GM21825 (cell line): Measurements from ENCODE around the gene DNASE2.

Experiments
- ATAC-seq: cut with Tn5 transposase; IDR thresholded peaks from one replicate; pipeline ENCODE4 v1.9.1; 2021; ENCODE audit warnings: mild to moderate bottlenecking, moderate library complexity; ENCODE audit not compliant: unreplicated experiment

The DNASE2 gene

DNA sequence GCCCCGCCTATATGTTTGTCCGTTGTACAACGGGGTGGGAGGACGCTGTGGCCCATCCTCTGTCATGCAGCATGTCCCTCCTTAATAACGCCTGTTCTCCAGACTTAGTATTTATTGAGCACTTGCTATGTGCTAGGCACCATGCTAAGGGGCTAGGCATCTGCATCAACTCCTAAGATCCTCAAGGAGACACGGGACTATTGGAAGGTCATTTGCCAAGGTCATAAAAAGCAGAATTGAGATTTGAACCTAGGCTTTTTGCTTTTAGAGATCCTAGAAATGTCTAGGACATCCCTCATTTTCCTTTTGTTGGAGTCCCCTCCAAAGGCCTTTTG lies 44.8 kb downstream of the DNASE2 start:
- no peak for ATAC-seq

DNA sequence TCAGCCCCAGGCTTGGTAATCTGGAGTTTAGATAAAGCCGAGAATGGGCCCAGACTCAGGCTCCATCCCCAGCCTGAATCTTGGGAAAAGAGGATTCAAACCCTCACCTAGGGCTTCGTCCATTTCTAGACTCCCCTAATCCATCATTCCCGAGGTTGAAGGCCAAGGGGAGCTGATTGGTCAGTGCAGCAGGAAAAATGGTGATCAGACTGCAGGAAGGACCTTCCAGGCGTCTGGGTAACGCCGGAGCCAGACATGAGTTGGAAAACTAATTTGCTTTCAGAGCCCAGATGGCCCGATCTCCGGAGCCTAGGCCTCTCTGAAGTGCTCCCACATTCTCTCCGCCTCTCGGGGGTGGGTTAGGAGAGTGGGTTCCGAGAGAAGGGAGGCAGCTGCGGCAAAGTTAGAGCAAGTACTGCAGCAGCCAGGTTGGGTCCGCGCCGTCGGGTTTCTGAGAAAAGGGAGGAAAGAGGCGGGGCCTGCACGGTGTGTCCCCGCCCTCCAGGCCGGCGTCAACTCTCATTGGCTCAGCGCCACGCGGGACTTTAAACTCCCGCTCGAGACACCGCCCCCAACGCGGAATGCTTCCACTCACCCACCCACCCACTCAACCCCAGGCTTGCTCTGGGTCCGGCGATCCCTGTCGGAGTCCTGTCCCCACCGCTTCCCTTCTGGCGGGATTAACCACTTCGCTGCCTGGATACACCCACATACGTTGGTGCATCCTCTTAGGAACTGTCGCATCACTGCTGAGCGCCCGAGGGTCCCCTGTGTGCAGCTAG lies 46.1 kb downstream of the DNASE2 start:
- no peak for ATAC-seq

DNA sequence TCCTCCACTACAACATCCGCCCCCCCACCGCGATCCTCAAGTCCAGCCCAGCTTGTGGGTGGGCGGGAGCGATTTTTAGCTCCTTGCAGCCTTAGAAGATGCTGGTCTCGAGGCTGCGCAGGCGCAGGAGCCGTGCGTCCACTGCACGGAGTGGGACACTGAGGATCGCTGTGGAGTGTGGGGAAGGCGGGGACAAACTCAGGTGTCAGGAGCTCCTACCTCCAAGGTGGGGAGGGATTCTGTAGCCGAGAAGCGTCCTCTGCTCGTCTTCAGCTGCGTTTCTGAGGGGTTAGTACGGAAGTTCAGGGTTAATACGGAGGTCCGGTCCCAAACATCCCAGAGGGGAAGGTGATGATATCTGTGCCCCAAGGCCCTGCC lies 46.7 kb downstream of the DNASE2 start, which contains the start of gene RTBDN:
Gene RTBDN, minus strand, starts transcription at position 14 of the 378 bp plus-strand sequence. CDS start 4,600 bp downstream, outside the sequence.
- no peak for ATAC-seq

DNA sequence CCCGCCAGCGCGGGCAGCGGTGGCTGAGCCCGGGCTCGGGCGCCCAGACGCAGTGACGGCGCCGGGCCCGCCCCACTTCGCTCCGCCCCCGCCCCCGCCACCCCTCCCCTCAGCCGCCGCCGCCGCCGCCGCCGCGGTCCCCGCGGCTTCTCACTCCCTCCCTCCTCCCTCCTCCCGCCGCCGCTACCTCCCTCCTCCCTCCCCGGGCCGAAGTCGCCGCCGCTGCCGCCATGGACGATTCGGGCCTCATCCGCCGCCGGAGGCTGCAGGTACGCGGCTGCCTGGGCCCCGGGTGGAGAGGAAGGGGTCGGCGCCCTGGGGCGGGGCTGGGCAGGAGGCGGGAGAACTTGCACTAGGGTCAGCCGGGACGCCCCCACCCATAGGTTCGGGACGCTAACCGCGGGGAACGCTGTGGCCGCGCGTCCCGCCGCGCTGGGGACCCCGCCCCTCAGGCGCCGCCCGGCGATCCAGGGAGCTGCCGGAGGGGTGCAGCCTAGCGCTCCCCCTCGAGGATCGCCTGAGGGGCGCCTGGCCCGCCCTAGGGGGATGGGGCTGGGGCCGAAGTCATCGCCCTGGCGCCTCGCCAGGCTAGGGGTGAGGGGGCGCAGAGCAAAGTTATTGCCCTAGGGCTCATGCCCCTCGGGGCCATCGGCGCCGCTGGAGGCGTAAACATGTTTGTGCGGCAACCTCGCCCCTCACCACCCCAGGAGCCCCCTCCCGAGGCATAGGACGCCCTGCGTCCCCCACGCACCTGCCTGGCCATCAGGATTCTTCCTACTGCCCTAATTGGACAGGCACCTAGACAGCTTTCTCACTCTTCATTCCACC lies 47.3 kb downstream of the DNASE2 start:
- no peak for ATAC-seq

DNA sequence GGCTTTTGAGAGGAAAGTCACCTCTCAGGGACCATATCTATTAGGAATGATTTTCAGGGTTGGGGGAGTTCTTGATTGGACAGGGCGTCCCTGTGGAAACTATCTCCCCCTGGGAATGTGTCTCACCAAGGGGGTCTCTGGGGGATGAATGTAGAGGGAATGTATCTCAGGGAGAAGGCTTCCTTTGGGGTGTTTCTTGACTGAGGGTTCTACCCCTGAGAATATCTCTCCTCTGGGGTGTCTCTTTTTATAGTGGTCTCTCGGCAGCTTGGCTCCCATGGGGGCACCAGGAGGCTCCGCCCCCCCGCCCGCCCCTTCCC lies 47.9 kb downstream of the DNASE2 start:
- ATAC-seq = no peak

DNA sequence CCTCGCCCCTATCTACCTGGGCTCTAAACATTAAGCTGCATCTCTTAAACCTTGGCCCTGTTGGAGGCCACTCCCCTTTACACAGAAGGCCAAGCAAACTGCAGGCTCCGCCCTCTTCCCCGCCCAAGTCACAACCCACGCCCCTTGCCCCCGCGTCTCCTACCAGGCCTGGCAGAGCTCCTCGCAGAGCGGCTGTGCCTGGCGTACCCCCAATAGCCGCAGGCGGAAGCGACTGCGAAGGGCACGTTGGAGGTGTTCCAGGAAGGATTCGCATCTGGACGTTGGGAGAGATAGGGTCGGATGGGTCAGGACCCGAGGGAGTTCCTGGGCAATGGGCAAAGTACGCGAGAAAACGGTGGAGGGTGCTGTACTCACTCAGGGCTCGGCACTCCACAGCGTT lies 52.8 kb downstream of the DNASE2 start:
- ATAC-seq = no peak

DNA sequence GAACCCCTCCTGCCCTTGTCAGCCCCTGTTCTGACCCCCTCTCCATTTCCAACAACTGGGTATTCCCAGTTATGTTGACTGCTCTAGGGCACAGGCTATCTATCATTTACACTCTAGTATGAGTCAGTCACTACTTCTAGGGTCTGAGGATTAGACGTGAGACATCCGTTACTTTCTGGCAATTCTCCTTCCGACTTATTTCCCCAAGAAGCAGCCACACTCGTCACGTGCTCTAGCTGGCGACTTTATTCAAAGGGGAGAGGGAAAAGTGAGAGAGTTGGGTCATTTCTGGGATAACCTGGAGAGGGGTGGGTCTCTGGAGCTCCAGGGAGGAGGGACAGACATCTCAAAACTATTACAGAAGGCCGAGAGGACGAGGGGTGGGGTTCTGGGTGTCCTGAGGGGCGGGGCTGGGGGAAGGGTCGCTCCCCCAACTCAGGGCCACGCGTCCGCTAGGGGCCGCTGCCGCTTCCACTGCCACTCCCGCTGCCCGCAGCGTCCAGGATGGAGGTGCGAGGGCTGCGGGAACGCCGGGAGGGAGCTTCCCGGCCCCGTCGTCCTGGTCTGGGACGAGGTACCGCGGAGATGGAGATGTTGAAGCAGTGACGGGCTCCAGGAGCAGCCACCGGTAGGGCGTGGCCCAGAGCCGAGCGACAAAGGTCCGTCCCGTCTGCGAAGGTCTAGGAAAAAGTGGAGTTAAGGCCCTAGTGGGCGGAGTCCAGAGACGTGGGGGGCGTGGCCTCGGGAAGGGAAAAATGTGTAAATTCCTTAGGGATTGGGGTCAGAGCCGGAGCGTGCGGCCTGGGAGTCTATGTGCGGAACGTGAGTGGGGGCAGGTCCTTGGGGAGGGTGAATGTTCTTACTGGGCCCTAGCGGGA lies 55.8 kb downstream of the DNASE2 start:
- no peak for ATAC-seq
